ENCODE data around the gene KRTAP10-5. TPM values are rescaled to one million over a fixed set of nuclear protein-coding genes. Genes with fewer than 3 reads are reported as not detected.

Gene KRTAP10-5
- total and polyA plus RNA-seq, 8 donors = not detected

DNA sequence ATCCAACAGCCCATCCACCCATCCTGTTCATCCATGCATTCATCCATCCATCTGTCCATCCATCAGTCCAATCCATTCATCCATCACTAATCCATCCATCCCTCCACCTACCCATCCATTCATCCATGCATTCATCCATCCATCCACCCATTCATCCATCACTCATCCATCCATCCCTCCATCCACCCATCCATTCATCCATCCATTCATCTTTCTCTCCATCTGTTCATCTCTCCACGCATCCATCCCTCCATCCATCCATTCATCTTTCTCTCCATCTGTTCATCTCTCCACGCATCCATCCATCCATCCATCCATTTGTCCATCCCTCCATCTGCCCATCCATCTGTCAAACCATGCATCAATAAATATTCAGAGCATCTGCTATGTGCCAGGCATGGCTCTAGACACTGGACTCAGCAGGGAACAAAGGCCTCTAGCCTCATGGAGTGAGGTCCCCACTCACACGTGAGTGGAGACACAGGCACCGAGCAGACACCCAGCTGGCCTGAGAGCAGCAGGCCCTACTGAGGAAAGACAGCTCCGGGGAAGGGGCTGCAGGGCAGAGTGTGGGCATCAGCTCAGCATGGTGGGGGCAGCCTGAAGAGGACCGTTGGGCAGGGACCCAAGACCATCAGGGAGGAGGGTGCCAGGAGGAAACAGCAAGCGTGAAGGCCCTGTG, 50.0 kb downstream of the KRTAP10-5 start:
- Histone ChIP-seq H3K4me3 (no peak overlapping the region), H3K9me3 (no peaks in the 10 kb centered on the region), H3K4me1 (no peaks in the 10 kb centered on the region), H3K36me3 (no peaks in the 10 kb centered on the region), H3K27me3 (no peaks in the 10 kb centered on the region), H3K27ac (no peak overlapping the region)
- no peak for TF ChIP-seq CTCF (IDR thresholded peaks at IDR 0.05)
- ATAC-seq (no peak), FAIRE-seq (no peak), DNase-seq (peak in 2 of 6 donors; percentile 2 to 36)
- intact Hi-C loops (cut with DNase I) = no loop called here
- WGBS, 2 donors = 66 to 76% methylated on average over 7 of the region's 7 CpGs

GRCh38 chr21:44529503-44530125, 50.8 kb downstream of the KRTAP10-5 start:
- intact Hi-C loops (cut with DNase I) = no loop called here
- Histone ChIP-seq H3K36me3 (no peaks in the 10 kb centered on the region), H3K4me3 (no peak overlapping the region), H3K4me1 (no peaks in the 10 kb centered on the region), H3K27me3 (no peaks in the 10 kb centered on the region), H3K9me3 (no peaks in the 10 kb centered on the region), H3K27ac (no peak overlapping the region)
- ATAC-seq (no peak), FAIRE-seq (no peak), DNase-seq (peak in 2 of 6 donors; percentile 4 to 43)
- WGBS, 2 donors = 54 to 62% methylated on average over 23 of the region's 23 CpGs
- no peak for TF ChIP-seq CTCF (IDR thresholded peaks at IDR 0.05)

Other genes starting within 250 kb of the KRTAP10-5 start
- gene CFAP410, start 241.2 kb downstream of the KRTAP10-5 start, total RNA-seq = 10 to 100 TPM; 10.3 to 20.1 (median 15.2) TPM
- 100 to 1,000 TPM in 1 of 2 donors, 10 to 100 TPM in 1; 83.9 to 118 TPM for gene CFAP410, start 241.2 kb downstream of the KRTAP10-5 start, polyA plus RNA-seq
- gene TRPM2, start 227.0 kb downstream of the KRTAP10-5 start, total RNA-seq = 1 to 10 TPM in 3 of 6 donors, under 1 TPM in 3; 0.46 to 8.7 (median 1.3) TPM
- gene TRPM2, start 227.0 kb downstream of the KRTAP10-5 start, polyA plus RNA-seq = 1 to 10 TPM; 4.0 to 5.0 TPM
- 1 to 10 TPM in 1 of 6 donors, under 1 TPM in 5; 0.35 to 1.7 (median 0.45) TPM for gene LRRC3, start 125.1 kb downstream of the KRTAP10-5 start, total RNA-seq
- under 1 TPM; 0.46 to 0.66 TPM for gene LRRC3, start 125.1 kb downstream of the KRTAP10-5 start, polyA plus RNA-seq
- gene KRTAP10-1, start 40.4 kb downstream of the KRTAP10-5 start, total RNA-seq = not detected
- not detected for gene KRTAP10-1, start 40.4 kb downstream of the KRTAP10-5 start, polyA plus RNA-seq
- not detected for gene KRTAP10-2, start 29.1 kb downstream of the KRTAP10-5 start, total RNA-seq
- gene KRTAP10-2, start 29.1 kb downstream of the KRTAP10-5 start, polyA plus RNA-seq = not detected
- not detected for gene KRTAP10-3, start 21.8 kb downstream of the KRTAP10-5 start, total RNA-seq
- not detected for gene KRTAP10-3, start 21.8 kb downstream of the KRTAP10-5 start, polyA plus RNA-seq
- gene KRTAP10-4, start 6.9 kb downstream of the KRTAP10-5 start, total RNA-seq = not detected
- not detected for gene KRTAP10-4, start 6.9 kb downstream of the KRTAP10-5 start, polyA plus RNA-seq
- not detected for gene KRTAP10-6, start 11.9 kb upstream of the KRTAP10-5 start, total RNA-seq
- not detected for gene KRTAP10-6, start 11.9 kb upstream of the KRTAP10-5 start, polyA plus RNA-seq
- gene KRTAP10-7, start 20.0 kb upstream of the KRTAP10-5 start, total RNA-seq = not detected
- not detected for gene KRTAP10-7, start 20.0 kb upstream of the KRTAP10-5 start, polyA plus RNA-seq
- not detected for gene KRTAP10-8, start 31.5 kb upstream of the KRTAP10-5 start, total RNA-seq
- not detected for gene KRTAP10-8, start 31.5 kb upstream of the KRTAP10-5 start, polyA plus RNA-seq
- gene KRTAP10-9, start 46.5 kb upstream of the KRTAP10-5 start, total RNA-seq = not detected
- gene KRTAP10-9, start 46.5 kb upstream of the KRTAP10-5 start, polyA plus RNA-seq = not detected
- not detected for gene KRTAP10-10, start 56.8 kb upstream of the KRTAP10-5 start, total RNA-seq
- not detected for gene KRTAP10-10, start 56.8 kb upstream of the KRTAP10-5 start, polyA plus RNA-seq
- not detected for gene KRTAP10-11, start 65.8 kb upstream of the KRTAP10-5 start, total RNA-seq
- not detected for gene KRTAP10-11, start 65.8 kb upstream of the KRTAP10-5 start, polyA plus RNA-seq
- gene KRTAP12-4, start 74.1 kb upstream of the KRTAP10-5 start, total RNA-seq = not detected
- not detected for gene KRTAP12-4, start 74.1 kb upstream of the KRTAP10-5 start, polyA plus RNA-seq
- not detected for gene KRTAP12-3, start 77.3 kb upstream of the KRTAP10-5 start, total RNA-seq
- not detected for gene KRTAP12-3, start 77.3 kb upstream of the KRTAP10-5 start, polyA plus RNA-seq
- not detected for gene KRTAP12-2, start 86.3 kb upstream of the KRTAP10-5 start, total RNA-seq
- gene KRTAP12-2, start 86.3 kb upstream of the KRTAP10-5 start, polyA plus RNA-seq = not detected
- gene KRTAP12-1, start 101.6 kb upstream of the KRTAP10-5 start, total RNA-seq = not detected
- gene KRTAP12-1, start 101.6 kb upstream of the KRTAP10-5 start, polyA plus RNA-seq = not detected
- not detected for gene KRTAP10-12, start 116.6 kb upstream of the KRTAP10-5 start, total RNA-seq
- not detected for gene KRTAP10-12, start 116.6 kb upstream of the KRTAP10-5 start, polyA plus RNA-seq
- under 1 TPM in 5 of 6 donors, not detected in 1; 0.05 to 0.31 (median 0.17) TPM for gene TSPEAR, start 131.0 kb upstream of the KRTAP10-5 start, total RNA-seq
- gene TSPEAR, start 131.0 kb upstream of the KRTAP10-5 start, polyA plus RNA-seq = 1 to 10 TPM in 1 of 2 donors, under 1 TPM in 1; 0.42 to 1.4 TPM
- gene UBE2G2, start 221.2 kb upstream of the KRTAP10-5 start, total RNA-seq = 10 to 100 TPM; 30.5 to 48.0 (median 39.7) TPM
- gene UBE2G2, start 221.2 kb upstream of the KRTAP10-5 start, polyA plus RNA-seq = 10 to 100 TPM; 44.6 to 53.2 TPM
- 10 to 100 TPM; 17.3 to 29.1 (median 21.7) TPM for gene SUMO3, start 237.5 kb upstream of the KRTAP10-5 start, total RNA-seq
- gene SUMO3, start 237.5 kb upstream of the KRTAP10-5 start, polyA plus RNA-seq = 10 to 100 TPM; 14.0 to 29.1 TPM

All from pancreas (tissue), 10 donors.